ENCODE measurements around the gene KDM2A. TPM values are rescaled to one million over a fixed set of nuclear protein-coding genes. Genes with fewer than 3 reads are reported as not detected.

The KDM2A gene
- total RNA-seq, 1 donor: 51.4 TPM

Other genes with a start within 250 kb of the KDM2A start
- 12.7 and 21.5 TPM in 2 replicates for gene PC, start 160.9 kb upstream of the KDM2A start, total RNA-seq (ENCODE audit: low replicate concordance)
- not detected in 2 replicates for gene C11orf86, start 144.0 kb upstream of the KDM2A start, total RNA-seq (ENCODE audit: low replicate concordance)
- 0.09 TPM in 1 of 2 replicates, not detected in the other for gene SYT12, start 96.1 kb upstream of the KDM2A start, total RNA-seq (ENCODE audit: low replicate concordance)
- gene RHOD, start 62.4 kb upstream of the KDM2A start, total RNA-seq (ENCODE audit: low replicate concordance): 15.1 and 26.1 TPM in 2 replicates
- 10.1 and 21.5 TPM in 2 replicates for gene GRK2, start 147.2 kb downstream of the KDM2A start, total RNA-seq (ENCODE audit: low replicate concordance)
- gene ANKRD13D, start 170.0 kb downstream of the KDM2A start, total RNA-seq (ENCODE audit: low replicate concordance): 12.1 and 25.3 TPM in 2 replicates
- 11.7 and 12.3 TPM in 2 replicates for gene SSH3, start 184.3 kb downstream of the KDM2A start, total RNA-seq (ENCODE audit: low replicate concordance)
- 53.5 and 101 TPM in 2 replicates for gene POLD4, start 234.3 kb downstream of the KDM2A start, total RNA-seq (ENCODE audit: low replicate concordance)